IPS-15b (cell line): Measurements from ENCODE around the gene LACC1.

Source experiments
- H3K27me3 ChIP-seq: one replicate; pipeline ENCODE4 v1.6.1; 2013; ENCODE audit warnings: low read length; ENCODE audit not compliant: control insufficient read depth, insufficient read depth
- H3K36me3 ChIP-seq: one replicate; pipeline ENCODE4 v1.6.1; 2013; ENCODE audit warnings: low read length; ENCODE audit not compliant: control insufficient read depth, insufficient read depth
- H3K4me1 ChIP-seq: one replicate; pipeline ENCODE4 v1.6.1; 2013; ENCODE audit warnings: mild to moderate bottlenecking, low read length; ENCODE audit not compliant: control insufficient read depth, insufficient read depth
- H3K4me3 ChIP-seq: one replicate; pipeline ENCODE4 v1.5.1; 2013; ENCODE audit warnings: low read depth, low read length
- H3K9ac ChIP-seq: one replicate; pipeline ENCODE4 v1.6.1; 2013; ENCODE audit warnings: low read depth, mild to moderate bottlenecking, low read length
- H3K9me3 ChIP-seq: one replicate; pipeline ENCODE4 v1.6.1; 2013; ENCODE audit warnings: mild to moderate bottlenecking, low read length; ENCODE audit not compliant: control insufficient read depth, insufficient read depth

Gene LACC1

DNA sequence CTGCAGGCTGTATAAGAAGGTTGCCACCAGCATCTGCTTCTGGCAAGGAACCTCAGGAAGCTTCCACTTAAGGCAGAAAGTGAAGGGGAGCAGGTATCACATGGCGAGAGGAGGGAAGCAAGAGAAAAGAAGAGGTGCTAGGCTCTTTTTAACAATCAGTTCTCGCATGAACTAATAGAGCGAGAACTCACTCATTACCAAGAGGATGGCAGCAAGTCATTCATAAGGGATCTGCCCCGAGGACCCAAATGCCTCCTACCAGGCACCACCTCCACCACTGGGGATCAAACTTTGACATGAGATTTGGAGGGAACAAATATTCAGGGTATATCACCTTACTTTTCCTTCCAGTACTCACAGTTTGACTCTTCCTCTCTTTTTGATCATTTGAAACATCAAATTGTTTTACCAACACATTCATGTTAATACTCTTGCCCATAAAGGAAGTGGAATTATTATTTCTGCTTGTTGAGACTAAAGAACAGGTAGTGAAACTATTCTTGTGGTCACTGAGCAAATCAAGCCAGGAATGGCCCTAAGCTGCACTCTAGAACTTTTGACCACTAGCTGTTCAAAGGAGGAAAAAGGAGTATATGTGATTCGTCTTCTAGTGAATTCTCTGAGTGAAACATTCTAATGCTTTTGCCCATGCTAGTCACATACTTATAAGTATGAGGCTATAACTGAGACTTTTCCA is 45.0 kb downstream of the LACC1 start:
- Histone ChIP-seq H3K4me3 (no peak overlapping the region), H3K4me1 (no peaks in the 10 kb centered on the region), H3K9me3 (no peaks in the 10 kb centered on the region), H3K36me3 (no peaks in the 10 kb centered on the region), H3K9ac (no peak overlapping the region), H3K27me3 (no peaks in the 10 kb centered on the region)

DNA sequence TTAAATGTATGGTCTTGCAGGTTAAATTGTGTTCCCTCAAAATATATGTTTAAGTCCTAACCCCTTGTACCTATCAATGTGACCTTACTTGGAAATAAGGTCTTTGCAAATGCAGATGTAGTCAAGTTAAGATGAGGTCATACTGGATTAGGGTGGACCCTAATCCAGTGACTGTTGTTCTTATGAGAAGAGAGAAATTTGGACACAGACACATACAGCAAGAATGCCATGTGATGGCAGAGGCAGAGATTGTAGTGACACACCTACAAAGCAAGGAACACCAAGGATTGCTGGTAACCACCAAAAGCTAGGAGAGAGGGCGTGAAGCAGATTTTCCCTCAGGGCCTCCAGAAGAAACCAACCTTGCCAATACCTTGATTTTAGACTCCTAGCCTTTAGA is 50.2 kb downstream of the LACC1 start:
- Histone ChIP-seq H3K27me3 (no peaks in the 10 kb centered on the region), H3K36me3 (no peaks in the 10 kb centered on the region), H3K9ac (no peak overlapping the region), H3K4me3 (no peak overlapping the region), H3K4me1 (no peaks in the 10 kb centered on the region), H3K9me3 (no peaks in the 10 kb centered on the region)

DNA sequence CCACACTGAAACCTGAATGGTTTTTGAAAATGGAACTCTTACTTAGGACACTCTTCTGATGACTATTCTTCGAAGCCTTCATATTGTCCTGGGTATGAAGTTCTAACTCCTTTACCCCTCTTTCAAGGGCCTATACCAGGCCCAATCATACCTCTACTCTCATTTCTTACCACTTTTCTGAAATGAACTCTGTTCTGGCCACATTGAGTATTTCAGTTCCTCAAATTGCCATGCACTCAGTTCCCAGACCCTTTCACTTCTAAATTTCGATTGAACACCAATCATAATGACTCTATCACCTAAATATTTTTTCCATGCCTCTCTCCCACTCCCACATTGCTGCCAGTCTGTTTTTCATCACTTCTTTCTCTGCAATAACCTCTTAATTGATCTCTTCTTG is 53.7 kb downstream of the LACC1 start:
- no peak overlapping the region for H3K9ac ChIP-seq
- H3K27me3 ChIP-seq, result no peaks in the 10 kb centered on the region
- H3K36me3 ChIP-seq, result no peaks in the 10 kb centered on the region
- H3K9me3 ChIP-seq, result no peaks in the 10 kb centered on the region
- H3K4me3 ChIP-seq, result no peak overlapping the region
- no peaks in the 10 kb centered on the region for H3K4me1 ChIP-seq

DNA sequence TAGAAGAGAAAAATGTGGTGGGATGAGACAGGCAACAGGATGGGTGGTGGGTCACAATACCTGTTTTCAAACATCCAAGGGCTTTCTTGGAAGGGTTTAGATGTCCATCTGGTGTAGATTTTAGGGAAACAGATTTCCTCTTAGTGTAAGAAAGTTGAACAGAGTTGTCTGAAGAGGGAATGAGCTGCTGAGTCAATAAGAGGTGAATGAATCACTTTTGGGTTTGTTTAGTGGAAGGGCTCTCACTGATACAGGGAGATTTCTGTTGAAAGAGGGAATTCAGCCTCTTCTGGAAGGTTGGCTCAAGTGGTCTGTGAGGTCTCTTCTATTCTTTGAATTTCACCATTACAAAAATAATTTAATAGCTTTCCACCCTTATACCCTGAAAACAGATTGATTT is 54.6 kb downstream of the LACC1 start:
- H3K27me3 ChIP-seq, result no peaks in the 10 kb centered on the region
- no peaks in the 10 kb centered on the region for H3K9me3 ChIP-seq
- no peak overlapping the region for H3K4me3 ChIP-seq
- no peak overlapping the region for H3K9ac ChIP-seq
- no peaks in the 10 kb centered on the region for H3K4me1 ChIP-seq
- no peaks in the 10 kb centered on the region for H3K36me3 ChIP-seq

DNA sequence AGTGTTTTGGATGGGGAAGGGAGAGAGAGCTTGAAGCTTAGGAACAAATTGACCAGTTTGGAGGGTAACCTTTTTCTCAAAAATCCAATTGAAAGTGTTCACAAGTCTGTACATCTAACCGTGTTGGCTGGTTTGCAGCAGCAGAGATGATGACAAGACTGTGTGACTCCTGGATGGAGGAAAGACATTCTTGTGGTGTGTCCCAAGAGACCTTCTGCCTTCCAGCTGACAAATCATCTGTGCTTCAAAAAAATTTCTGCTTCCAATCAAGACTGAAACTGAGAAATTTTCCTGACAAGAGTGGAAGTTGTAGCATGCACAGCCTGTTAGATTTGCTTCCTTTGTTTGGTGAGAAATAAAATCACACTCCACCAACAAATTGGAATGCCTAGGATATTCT is 56.2 kb downstream of the LACC1 start:
- Histone ChIP-seq H3K27me3 (no peaks in the 10 kb centered on the region), H3K4me1 (no peaks in the 10 kb centered on the region), H3K9ac (no peak overlapping the region), H3K4me3 (no peak overlapping the region), H3K36me3 (no peaks in the 10 kb centered on the region), H3K9me3 (no peaks in the 10 kb centered on the region)

DNA sequence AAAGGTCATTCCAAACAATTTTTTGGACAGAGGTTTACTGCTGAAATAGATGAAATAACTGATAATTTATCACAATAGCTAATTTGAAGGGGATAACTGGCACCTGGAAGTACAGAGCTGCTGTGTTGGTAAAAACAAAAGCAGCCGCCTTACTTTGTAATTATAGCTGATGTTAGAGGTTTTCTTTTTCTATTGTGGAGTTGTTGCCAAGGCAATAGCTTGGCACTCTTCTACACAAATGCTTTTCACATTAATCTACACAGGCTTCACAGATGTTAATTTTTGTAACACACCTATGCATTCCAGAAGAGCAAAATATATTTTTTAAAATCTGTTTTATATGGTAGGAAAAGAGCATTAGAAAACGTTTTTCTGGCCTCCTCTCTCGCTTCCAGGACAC is 56.9 kb downstream of the LACC1 start:
- Histone ChIP-seq H3K27me3 (no peaks in the 10 kb centered on the region), H3K4me1 (no peaks in the 10 kb centered on the region), H3K36me3 (no peaks in the 10 kb centered on the region), H3K4me3 (no peak overlapping the region), H3K9me3 (no peaks in the 10 kb centered on the region), H3K9ac (no peak overlapping the region)

DNA sequence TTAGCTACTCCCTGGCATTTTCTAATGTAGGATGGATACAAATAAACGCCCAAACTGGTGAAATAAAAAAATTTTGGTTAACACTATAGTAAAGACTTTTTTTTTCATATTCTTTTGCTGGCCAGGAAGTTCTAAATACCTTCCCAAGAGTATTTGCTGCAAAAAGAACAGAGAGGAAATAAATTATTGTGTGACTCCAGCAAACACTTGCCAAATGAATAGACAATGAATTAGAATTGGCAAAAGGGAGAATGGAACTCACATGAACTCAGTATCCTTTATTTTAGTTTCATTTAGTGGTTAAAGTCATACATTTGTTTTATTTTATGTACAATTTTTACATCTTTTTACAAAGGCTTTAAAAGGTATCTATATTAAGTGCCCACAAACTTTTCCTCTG is 58.1 kb downstream of the LACC1 start:
- Histone ChIP-seq H3K9ac (no peak overlapping the region), H3K27me3 (no peaks in the 10 kb centered on the region), H3K4me3 (no peak overlapping the region), H3K4me1 (no peaks in the 10 kb centered on the region), H3K36me3 (no peaks in the 10 kb centered on the region), H3K9me3 (no peaks in the 10 kb centered on the region)

DNA sequence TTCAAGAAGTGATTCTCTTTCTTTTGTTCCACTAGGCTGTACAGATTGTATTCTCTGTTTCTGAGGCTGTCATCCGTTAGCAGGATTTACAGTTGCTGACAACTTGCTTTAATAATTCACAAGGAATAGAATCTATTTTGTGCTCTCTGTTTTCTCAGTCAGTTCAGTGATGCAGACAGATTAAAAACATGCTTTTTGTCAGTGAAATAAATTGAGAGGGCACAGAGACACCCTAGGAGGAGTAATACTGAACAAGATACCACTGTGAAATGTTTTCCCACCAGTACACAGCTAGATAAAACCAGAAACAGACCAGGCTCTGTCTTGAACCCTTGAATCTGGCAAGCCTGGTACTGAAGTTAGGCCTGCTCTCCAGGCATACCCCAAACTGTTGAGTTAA is 58.7 kb downstream of the LACC1 start:
- Histone ChIP-seq H3K27me3 (no peaks in the 10 kb centered on the region), H3K4me3 (no peak overlapping the region), H3K9me3 (no peaks in the 10 kb centered on the region), H3K4me1 (no peaks in the 10 kb centered on the region), H3K36me3 (no peaks in the 10 kb centered on the region), H3K9ac (no peak overlapping the region)

DNA sequence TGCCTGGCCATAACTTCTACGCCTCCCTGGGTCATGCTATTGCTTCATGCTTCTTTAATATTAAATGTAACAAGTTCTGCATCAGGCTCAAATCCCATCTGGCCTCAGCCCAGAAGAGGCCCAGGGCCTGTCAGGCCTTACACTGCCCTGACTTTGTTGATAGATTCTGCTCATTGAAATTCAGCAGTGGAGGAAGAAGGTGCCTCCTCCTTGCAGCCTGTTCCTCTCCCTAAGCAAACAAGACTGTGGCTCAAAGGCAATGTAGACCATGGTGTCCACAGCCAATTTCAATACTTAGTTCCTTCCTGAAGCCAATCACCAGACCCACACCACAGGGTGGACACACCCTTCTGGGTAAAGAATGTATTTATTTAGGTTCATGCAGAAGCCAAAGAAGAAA is 59.4 kb downstream of the LACC1 start:
- H3K9me3 ChIP-seq, result no peaks in the 10 kb centered on the region
- no peaks in the 10 kb centered on the region for H3K4me1 ChIP-seq
- no peak overlapping the region for H3K4me3 ChIP-seq
- no peak overlapping the region for H3K9ac ChIP-seq
- H3K36me3 ChIP-seq, result no peaks in the 10 kb centered on the region
- no peaks in the 10 kb centered on the region for H3K27me3 ChIP-seq

DNA sequence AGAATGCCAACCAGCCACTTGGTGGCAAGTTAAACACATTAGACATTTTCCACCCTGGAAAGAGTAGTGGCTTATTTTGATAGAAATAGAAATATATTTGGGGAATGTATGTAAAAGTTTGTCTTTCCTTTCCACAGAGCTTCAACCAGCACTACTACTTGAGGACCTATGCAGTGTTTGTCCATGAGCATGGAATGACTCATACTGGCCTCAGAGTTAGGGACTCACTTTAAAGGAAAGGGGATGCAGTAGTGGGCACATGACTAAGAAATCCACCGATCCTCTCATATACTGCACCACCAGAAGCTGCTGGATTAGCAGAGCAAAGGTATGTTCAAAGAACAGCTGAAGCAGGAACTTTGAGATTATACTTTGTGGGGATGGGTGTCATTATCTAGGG is 62.6 kb downstream of the LACC1 start:
- Histone ChIP-seq H3K9ac (no peak overlapping the region), H3K9me3 (no peaks in the 10 kb centered on the region), H3K4me3 (no peak overlapping the region), H3K4me1 (no peaks in the 10 kb centered on the region), H3K36me3 (no peaks in the 10 kb centered on the region), H3K27me3 (no peaks in the 10 kb centered on the region)
